ENCODE results near the gene PRIM2.
A peak's percentile ranks its signal among the peaks of the same experiment; 100 is the strongest.
"Not testable (repeated sequence)": the region's sequence is repeated elsewhere in the genome, so short reads cannot be mapped to it uniquely, and the experiment has no call there.

PRIM2 gene

DNA sequence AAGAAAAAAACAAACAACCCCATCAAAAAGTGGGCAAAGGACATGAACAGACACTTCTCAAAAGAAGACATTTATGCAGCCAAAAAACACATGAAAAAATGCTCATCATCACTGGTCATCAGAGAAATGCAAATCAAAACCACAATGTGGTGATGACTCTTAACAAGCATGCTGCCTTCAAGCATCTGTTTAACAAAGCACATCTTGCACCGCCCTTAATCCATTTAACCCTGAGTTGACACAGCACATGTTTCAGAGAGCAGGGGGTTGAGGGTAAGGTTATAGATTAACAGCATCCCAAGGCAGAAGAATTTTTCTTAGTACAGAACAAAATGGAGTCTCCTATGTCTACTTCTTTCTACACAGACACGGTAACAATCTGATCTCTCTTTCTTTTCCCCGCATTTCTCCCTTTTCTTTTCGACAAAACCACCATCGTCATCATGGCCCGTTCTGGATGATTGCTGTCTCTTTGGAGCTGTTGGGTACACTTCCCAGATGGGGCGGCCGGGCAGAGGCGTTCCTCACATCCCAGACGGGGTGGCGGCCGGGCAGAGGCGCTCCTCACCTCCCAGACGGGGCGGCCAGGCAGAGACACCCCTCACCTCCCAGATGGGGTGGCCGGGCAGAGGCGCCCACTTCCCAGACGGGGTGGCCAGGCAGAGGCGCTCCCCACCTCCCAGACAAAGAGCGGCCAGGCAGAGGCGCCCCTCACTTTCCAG is 7.2 kb upstream of the PRIM2 start:
- not testable (repeated sequence) for FAIRE-seq

DNA sequence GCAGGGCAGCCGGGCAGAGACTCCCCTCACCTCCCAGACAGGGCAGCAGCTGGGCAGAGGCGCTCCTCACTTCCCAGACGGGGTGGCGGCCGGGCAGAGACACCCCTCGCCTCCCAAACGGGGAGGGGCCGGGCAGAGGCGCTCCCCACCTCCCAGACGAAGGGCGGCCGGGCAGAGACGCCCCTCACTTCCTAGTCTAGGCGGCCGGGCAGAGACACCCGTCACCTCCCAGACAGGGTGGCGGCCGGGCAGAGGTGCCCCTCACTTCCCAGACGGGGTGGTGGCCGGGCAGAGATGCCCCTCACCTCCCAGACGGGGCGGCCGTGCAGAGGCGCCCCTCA is 6.6 kb upstream of the PRIM2 start:
- FAIRE-seq: no peak

DNA sequence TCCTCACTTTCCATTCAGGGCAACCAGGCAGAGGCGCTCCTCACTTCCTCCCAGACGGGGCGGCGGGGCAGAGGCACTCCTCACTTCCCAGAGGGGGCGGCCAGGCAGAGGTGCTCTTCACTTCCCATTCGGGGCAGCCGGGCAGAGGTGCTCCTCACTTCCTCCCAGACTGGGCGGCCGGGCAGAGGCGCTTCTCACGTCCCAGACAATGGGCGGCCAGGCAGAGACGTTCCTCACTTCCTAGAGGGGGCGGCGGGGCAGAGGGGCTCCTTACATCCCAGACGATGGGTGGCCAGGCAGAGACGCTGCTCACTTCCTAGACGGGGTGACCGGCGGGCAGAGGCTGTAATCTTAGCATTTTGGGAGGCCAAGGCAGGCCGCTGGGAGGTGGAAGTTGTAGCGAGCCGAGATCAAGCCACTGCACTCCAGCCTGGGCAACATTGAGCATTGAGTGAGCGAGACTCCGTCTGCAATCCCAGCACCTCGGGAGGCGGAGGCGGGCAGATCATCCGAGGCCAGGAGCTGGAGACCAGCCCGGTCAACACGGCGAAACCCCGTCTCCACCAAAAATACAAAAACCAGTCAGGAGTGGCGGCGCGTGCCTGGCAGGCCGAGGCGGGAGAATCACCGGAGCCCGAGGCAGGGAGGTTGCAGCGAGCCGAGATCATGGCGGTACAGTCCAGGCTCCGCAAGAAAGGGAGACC is 6.0 kb upstream of the PRIM2 start:
- FAIRE-seq: not testable (repeated sequence)

DNA sequence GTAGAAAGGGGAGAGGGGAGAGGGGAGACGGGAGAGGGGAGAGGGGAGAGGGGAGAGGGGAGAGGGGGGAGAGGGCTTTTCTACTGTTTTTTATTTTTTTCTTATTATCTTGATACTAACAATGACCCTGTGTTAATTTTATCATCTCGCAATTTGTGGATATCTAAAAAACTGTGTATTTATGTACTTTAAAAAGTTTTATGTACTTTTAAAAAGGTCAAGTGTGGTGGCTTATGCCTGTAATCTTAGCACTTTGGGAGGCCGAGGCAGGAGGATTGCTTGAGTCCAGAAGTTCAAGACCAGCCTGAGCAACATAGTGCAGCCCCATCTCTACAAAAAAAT is 5.5 kb upstream of the PRIM2 start:
- FAIRE-seq: no peak

- no peak for FAIRE-seq
These were observed 4.4 kb upstream of the PRIM2 start for GRCh38 chr6:57313009-57313408.

- FAIRE-seq: peak; percentile 86
These were observed 3.5 kb upstream of the PRIM2 start for GRCh38 chr6:57313711-57314471.

DNA sequence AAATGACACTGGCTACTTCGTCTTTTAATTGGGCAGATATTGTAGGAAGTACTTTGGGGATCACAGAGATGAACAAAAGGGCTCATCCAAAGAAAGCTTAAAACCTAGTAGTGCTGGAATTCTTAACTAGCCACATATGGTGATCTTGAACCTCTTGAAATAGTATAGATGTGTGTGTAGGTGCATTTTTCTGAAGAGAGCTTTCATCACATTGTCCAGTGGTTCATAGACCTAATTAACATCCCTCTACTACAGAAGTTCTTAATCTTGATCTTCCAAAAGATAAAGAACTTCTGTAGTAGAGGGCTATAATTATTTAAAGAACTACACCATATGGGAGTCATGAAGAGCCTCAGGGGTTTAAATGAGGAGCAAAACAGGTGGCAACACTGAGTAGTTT is 2.3 kb upstream of the PRIM2 start:
- no peak for FAIRE-seq

GRCh38 chr6:57315851-57316250 is 1.6 kb upstream of the PRIM2 start:
- FAIRE-seq: no peak

- FAIRE-seq: peak; percentile 94
These were observed 810 bp upstream of the PRIM2 start for GRCh38 chr6:57316581-57317059.

DNA sequence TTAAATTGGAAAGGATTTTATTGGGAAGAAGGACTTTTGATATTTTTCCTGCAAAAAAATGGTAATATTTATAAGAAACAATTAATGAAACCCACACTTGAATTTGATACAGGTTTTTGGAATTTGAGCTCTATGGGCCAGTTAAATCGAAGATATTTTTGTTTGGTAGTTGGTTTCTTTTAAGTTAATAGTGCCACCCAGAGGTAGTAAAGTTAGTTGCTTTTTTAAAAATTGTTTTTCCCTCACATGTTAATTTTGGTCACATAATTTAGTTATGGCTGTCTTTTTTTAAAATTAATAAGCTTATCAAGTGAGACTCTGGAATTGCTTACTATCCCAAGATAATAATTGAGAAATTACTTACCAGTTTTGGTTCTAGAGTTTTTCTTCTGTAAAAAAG is 7.1 kb downstream of the PRIM2 start:
- FAIRE-seq: peak; percentile 97

- no peak for FAIRE-seq
These were observed 9.9 kb downstream of the PRIM2 start for GRCh38 chr6:57327311-57327710.

- no peak for FAIRE-seq
These were observed 10.6 kb downstream of the PRIM2 start for GRCh38 chr6:57328074-57328473.

GRCh38 chr6:57329933-57330332 is 12.5 kb downstream of the PRIM2 start:
- peak; percentile 57 for FAIRE-seq

- FAIRE-seq: no peak
These were observed 24.8 kb downstream of the PRIM2 start for GRCh38 chr6:57342148-57342669.

GRCh38 chr6:57343342-57343741 is 25.9 kb downstream of the PRIM2 start:
- FAIRE-seq: not testable (repeated sequence)

DNA sequence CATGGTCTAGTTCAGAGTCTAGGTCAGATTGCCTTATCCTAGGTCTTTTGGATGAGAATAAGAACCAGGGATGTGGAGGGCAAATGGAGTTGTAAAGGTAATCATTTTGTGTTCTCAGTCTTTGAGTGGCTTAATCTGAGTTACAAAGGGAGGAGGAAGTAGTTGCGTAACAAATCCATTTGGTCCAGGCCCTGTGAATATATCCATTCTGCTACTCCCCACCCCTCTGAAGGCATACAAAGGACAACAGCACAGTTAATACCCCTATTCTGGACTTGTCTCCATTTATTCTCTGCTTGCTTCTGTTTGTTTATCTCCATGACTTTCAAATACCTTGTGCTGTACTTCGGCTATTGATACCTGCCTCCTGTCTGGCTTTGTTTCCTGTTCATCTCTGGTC is 29.3 kb downstream of the PRIM2 start:
- FAIRE-seq: not testable (repeated sequence)

DNA sequence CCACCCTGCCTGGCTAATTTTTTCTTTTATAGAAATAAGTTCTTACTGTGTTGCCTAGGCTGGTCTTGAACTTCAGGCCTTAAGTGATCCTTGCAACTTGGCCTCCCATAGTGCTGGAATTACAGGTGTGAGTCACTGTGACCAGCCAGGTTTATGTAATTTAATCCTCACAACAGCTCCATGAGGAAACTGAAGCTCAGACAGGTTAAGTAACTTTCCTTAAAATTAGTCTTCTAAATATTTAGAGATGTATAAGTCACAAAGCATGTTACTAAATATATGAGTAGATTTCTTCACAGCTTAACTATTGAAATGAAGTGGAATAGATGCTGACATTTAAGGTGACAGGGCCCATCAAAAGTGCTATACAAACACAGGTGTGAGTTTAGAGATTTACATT is 30.2 kb downstream of the PRIM2 start:
- not testable (repeated sequence) for FAIRE-seq

DNA sequence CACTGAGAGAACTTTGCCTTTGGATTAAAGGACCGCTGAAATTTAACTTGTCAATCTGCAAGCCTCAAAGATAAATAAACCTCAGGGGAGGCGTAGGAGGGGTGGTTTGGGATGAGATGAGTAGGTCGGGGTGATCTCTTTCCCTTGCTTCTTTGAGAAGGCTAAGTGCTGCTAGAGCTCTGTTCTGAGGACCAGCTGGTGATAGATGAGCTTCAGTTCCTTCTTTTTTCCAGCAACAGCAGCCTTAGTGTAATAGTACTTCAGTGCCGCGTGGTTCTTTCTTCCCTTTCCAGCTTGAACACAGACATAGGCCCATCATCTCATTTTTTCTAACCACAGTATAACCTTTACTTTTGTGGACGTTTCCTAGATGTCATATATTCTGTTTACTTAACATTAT is 33.0 kb downstream of the PRIM2 start:
- FAIRE-seq: not testable (repeated sequence)

DNA sequence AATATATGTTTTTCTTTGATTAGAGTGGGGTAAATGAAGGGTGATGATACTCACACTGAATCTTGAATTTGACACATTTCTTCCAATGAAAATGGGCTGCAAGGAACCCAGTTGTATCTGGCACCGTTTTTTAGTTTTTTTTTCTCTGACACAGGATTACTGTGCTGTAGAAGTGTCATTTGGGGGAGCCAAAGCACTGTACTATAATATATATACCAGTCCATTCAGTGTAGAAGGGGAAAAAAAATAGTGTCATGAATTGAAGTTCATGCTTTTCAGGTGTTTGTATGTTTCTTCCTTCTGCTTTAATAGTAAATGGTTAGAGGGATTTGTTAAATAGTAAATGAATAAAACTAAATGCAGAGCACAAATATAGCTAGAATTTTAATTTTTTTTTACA is 35.2 kb downstream of the PRIM2 start:
- FAIRE-seq: peak; percentile 13

DNA sequence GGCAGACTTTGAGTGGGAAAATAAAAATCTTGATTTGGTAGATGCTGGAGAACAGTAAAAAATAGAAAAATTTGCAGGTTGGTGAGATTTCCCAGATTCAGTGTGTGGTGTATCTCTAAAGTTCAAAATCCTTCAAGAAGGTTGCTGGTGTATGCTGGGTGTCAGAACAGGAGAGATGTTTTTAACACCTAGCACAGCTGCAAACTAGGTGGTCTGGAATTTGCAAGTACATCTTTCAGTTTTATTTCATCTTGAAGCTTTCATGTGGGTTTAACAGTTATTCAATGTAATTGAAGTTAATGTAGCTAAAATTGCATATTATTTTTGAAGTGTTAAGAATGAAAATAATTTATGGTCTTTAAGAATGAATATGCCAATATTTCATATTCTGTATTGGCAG is 40.9 kb downstream of the PRIM2 start:
- FAIRE-seq: not testable (repeated sequence)

GRCh38 chr6:57359766-57360165 is 42.3 kb downstream of the PRIM2 start:
- FAIRE-seq: not testable (repeated sequence)

GRCh38 chr6:57362340-57362739 is 44.9 kb downstream of the PRIM2 start:
- not testable (repeated sequence) for FAIRE-seq

GRCh38 chr6:57365076-57365583 is 47.7 kb downstream of the PRIM2 start:
- not testable (repeated sequence) for FAIRE-seq

Data from G401.6 (cell line).